ENCODE results near the gene TAGLN. TPM values are rescaled to one million over a fixed set of nuclear protein-coding genes. Genes with fewer than 3 reads are reported as not detected.

Gene TAGLN
- total RNA-seq, 4 donors from 2014 or later = 1,588 to 9,854 (median 3,936) TPM

DNA sequence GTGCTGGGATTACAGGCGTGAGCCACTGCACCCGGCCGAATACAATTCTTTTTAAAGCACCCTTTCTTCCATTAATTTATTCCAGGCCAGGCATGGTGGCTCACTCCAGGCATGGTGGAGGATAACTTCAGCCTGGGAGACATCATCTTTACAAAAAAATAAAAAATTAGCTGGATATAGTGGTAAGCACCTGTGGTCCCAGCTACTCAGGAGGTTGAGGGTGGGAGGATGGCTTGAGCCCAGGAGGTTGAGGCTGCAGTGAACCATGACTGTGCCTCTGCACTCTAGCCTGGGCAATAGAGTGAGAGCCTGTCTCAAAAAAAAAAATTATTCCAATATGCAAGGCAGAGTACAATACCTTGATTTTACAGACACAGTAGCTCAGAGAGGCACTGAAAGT lies 11.4 kb downstream of the TAGLN start:
- Histone ChIP-seq H3K27ac (no peak overlapping the region), H3K4me1 (no peaks in the 10 kb centered on the region), H3K9me3 (no peaks in the 10 kb centered on the region), H3K4me3 (no peak overlapping the region), H3K36me3 (no peaks in the 10 kb centered on the region), H3K27me3 (no peaks in the 10 kb centered on the region)
- DNase-seq = no peak
- intact Hi-C loops (cut with DNase I; ENCODE audit: low total_unique reads) = no loop called here
- TF ChIP-seq, protein P1, sequence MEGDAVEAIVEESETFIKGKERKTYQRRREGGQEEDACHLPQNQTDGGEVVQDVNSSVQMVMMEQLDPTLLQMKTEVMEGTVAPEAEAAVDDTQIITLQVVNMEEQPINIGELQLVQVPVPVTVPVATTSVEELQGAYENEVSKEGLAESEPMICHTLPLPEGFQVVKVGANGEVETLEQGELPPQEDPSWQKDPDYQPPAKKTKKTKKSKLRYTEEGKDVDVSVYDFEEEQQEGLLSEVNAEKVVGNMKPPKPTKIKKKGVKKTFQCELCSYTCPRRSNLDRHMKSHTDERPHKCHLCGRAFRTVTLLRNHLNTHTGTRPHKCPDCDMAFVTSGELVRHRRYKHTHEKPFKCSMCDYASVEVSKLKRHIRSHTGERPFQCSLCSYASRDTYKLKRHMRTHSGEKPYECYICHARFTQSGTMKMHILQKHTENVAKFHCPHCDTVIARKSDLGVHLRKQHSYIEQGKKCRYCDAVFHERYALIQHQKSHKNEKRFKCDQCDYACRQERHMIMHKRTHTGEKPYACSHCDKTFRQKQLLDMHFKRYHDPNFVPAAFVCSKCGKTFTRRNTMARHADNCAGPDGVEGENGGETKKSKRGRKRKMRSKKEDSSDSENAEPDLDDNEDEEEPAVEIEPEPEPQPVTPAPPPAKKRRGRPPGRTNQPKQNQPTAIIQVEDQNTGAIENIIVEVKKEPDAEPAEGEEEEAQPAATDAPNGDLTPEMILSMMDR (IDR thresholded peaks at IDR 0.05) = no peak
- no peak for TF ChIP-seq POLR2A (IDR thresholded peaks at IDR 0.05)

DNA sequence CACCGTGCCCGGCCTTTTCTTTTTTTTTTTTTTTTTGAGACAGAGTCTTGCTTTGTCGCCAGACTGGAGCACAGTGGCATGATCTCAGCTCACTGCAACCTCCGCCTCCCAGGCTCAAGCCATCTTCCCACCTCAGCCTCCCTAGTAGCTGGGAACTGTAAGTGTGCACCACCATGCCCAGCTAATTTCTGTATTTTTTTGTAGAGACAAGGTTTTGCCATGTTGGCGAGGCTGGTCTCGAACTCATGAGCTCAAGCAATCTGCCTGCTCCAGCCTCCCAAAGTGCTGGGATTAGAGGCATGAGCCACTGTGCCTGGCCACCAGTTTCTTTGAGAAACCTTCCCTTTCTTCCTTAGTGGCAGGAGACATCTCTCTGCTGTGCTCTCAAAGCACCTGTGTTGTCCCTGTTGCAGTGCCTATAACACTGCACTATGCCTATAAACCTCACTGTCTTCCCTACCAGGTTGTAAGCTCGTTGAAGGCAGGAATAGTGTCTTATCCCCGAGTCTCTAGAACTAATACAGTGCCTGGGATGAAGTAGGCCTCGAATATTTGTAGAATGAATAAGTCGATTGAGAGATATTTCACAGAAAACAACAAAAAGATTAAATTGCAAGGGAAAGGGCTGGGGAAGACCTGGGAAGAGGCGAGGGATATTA lies 13.7 kb downstream of the TAGLN start:
- intact Hi-C loops (cut with DNase I; ENCODE audit: low total_unique reads) = no loop called here
- H3K27ac ChIP-seq = no peak overlapping the region
- H3K36me3 ChIP-seq = no peaks in the 10 kb centered on the region
- H3K9me3 ChIP-seq = no peaks in the 10 kb centered on the region
- H3K4me3 ChIP-seq = no peak overlapping the region
- no peaks in the 10 kb centered on the region for H3K27me3 ChIP-seq
- no peak for TF ChIP-seq POLR2A (IDR thresholded peaks at IDR 0.05)
- TF ChIP-seq, protein P1 (IDR thresholded peaks at IDR 0.05) = no peak
- peaks cover 0 to 6% of the 10 kb centered on the region in 2 donors for H3K4me1 ChIP-seq
- no peak for DNase-seq

DNA sequence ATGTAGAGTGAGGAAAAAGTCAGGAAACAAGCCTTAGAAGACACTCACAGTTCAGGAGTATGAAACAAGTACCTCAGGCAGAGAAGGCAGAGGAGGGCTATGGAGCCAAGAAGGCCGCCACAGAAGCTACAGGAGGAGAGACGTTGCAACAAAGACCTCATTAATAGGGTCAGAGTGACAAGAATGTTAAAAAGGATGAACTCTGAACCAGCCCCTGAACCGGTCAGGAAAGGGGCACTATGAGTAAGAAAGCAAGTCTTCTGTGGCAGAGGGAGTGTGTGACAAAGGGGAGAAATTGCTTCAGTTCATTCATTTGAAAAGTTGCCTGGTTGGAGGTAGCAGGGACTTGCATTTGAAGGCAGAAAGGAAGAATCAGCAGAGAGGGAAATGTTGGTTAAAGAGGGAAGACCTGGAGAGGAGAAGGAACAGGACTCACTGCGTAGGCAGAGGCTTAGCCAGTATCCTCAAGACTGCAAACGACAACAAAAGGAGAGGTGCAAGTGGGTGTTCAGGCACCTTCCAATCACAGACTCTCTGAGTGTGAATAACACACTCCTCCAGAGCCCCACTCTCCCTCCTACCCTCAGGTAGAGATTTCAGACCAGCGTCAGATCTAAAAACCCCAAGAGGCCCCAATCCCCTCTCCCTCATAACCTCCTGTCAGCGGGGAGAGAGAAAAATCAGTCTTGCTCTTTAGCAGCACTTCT lies 15.4 kb downstream of the TAGLN start:
- no peak overlapping the region for H3K4me3 ChIP-seq
- DNase-seq = no peak
- intact Hi-C loops (cut with DNase I; ENCODE audit: low total_unique reads) = no loop called here
- H3K27me3 ChIP-seq = no peaks in the 10 kb centered on the region
- no peaks in the 10 kb centered on the region for H3K36me3 ChIP-seq
- H3K4me1 ChIP-seq = peaks cover 10 to 12% of the 10 kb centered on the region in 2 donors
- TF ChIP-seq, protein P1 (IDR thresholded peaks at IDR 0.05) = no peak
- no peak for TF ChIP-seq POLR2A (IDR thresholded peaks at IDR 0.05)
- no peaks in the 10 kb centered on the region for H3K9me3 ChIP-seq
- peak overlapping the region; percentile 8 to 49 for H3K27ac ChIP-seq

DNA sequence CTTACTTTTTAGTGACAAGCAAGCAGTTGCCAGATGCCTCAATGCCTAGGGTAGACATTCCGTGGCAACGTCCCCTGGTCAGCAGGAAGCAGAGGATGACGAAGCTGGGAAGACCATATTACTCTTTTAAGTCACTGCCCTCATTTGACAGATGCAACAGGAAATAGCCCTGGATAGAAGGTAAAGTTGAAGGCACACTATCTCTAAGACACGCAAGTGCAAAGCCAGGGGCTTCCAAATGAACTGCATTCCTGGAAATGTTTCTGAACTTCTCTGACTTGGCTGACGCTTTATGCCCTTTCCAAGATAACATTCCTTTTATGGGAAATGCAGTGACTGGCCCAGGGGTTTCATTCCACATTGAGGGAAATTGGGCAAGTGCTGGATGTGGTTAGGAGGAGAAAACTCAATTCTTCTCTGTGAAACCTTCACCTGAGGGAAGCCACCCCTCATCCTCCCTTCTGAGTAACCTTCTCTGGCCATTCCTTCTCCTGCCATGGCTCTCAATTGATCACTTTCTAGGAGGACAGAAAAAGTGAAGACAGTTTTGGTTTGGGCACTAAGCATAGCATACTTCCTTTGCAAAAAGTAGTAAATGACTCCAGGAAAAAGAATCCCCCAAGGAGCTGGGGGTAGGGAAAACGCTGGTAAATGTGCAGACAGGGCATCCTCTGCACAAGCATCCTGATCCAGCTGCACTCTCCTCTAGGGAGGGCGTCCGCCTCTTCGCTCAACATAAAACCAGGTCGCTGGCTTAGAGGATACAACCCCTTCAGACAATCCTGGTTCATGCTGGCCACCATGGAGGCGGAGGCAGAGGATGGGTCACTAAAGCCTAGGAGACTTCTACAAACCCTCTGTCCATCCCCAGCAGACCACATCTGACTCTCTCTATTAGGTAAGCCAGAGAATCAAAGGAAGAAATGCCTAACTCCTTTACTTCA lies 18.2 kb downstream of the TAGLN start:
- Histone ChIP-seq H3K4me3 (peak overlapping the region in 1 of 2 donors; percentile 6), H3K27ac (peak overlapping the region; percentile 93 to 94), H3K4me1 (peaks cover 35% of the 10 kb centered on the region in 2 donors), H3K9me3 (no peaks in the 10 kb centered on the region), H3K36me3 (no peaks in the 10 kb centered on the region), H3K27me3 (no peaks in the 10 kb centered on the region)
- intact Hi-C loops (cut with DNase I; ENCODE audit: low total_unique reads) = no loop called here
- DNase-seq = peak; percentile 30 to 60
- no peak for TF ChIP-seq POLR2A (IDR thresholded peaks at IDR 0.05)
- TF ChIP-seq, protein P1 (IDR thresholded peaks at IDR 0.05) = no peak

All from uterus (tissue), 4 donors.